Measurements from ENCODE around the gene SP1. TPM values are rescaled to one million over a fixed set of nuclear protein-coding genes. Genes with fewer than 3 reads are reported as not detected.

The SP1 gene
- total and polyA plus RNA-seq, 2 experiments from 2014 or later, result 11.1 to 68.4 TPM

- H3K4me2 ChIP-seq, result peak overlapping the region; percentile 100
- peaks cover 23% of the 10 kb centered on the region for H3K4me1 ChIP-seq (ENCODE audit: insufficient read depth)
- Mint-ChIP-seq H3K27ac (no peak overlapping the region), H3K27me3 (ENCODE audit: insufficient read depth, low read depth, poor library complexity) (peaks cover 14% of the 10 kb centered on the region), H3K4me3 (peak overlapping the region; percentile 72), H3K36me3 (ENCODE audit: low read depth) (no peaks in the 10 kb centered on the region), H3K4me1 (peaks cover 10% of the 10 kb centered on the region; the same call in 2 of the 3 replicates), H3K9me3 (peaks cover 4% of the 10 kb centered on the region; the same call in 1 of the 3 replicates)
- no peaks in the 10 kb centered on the region for H4K20me1 ChIP-seq (replicated peaks; ENCODE audit: insufficient read depth)
- H3F3A ChIP-seq (replicated peaks; ENCODE audit: low read depth), result 0 out of 2 replicates have a peak, but pooled peaks cover 8% of the 10 kb centered on the region
- TF ChIP-seq CREB1 (CRISPR knock-in tag; IDR thresholded peaks at IDR 0.05; ENCODE audit: low read depth) (no peak), ZNF114 (CRISPR knock-in tag; IDR thresholded peaks at IDR 0.05) (no peak), POLR2AphosphoS5 (IDR thresholded peaks at IDR 0.05; ENCODE audit: low read depth) (no peak), JUNB (IDR thresholded peaks at IDR 0.05; ENCODE audit: unreplicated experiment) (no peak), ZNF331 (CRISPR knock-in tag; IDR thresholded peaks at IDR 0.05; ENCODE audit: low read depth) (no peak), NANOG (IDR thresholded peaks at IDR 0.05; ENCODE audit: borderline replicate concordance) (no peak), EZH2phosphoT487 (IDR thresholded peaks at IDR 0.05; ENCODE audit: unreplicated experiment) (no peak), REST (IDR thresholded peaks at IDR 0.05; ENCODE audit: unreplicated experiment) (no peak), STAT1 (IDR thresholded peaks at IDR 0.05; ENCODE audit: unreplicated experiment) (no peak), ETS1 (IDR thresholded peaks at IDR 0.05) (no peak), EZH2 (IDR thresholded peaks at IDR 0.05; ENCODE audit: low read depth, unreplicated experiment) (no peak), ZNF462 (CRISPR knock-in tag; IDR thresholded peaks at IDR 0.05) (no peak), CTCF (conservative IDR thresholded peaks at IDR 0.05; ENCODE audit: low read depth in 2 of 2) (no peak)
- H3K27me3 ChIP-seq (ENCODE audit: insufficient read depth), result peaks cover 39% of the 10 kb centered on the region
- H3K36me3 ChIP-seq (ENCODE audit: insufficient read depth), result no peaks in the 10 kb centered on the region
- peak overlapping the region; percentile 92 for H3K4me3 ChIP-seq
- ATAC-seq (no peak), DNase-seq (ENCODE audit: low spot score) (no peak)
- H3K79me2 ChIP-seq (replicated peaks; ENCODE audit: insufficient read depth), result no peaks in the 10 kb centered on the region
- H3K27ac ChIP-seq (ENCODE audit: low read depth), result no peak overlapping the region
- peak overlapping the region; percentile 99 for H2AFZ ChIP-seq
- no peaks in the 10 kb centered on the region for H3K9me2 ChIP-seq (ENCODE audit: insufficient read depth)
These were observed 36.0 kb upstream of the SP1 start for GRCh38 chr12:53343969-53344368.

Data from GM23338 (cell line).